Stimulated activated CD4-positive, alpha-beta T cell treated with anti-CD3 and anti-CD28 coated beads, TNF-alpha, amount 100 ng/mL, for 24 hours (primary cell): ENCODE data around the gene FAM136A.
"Not testable (repeated sequence)": the region's sequence is repeated elsewhere in the genome, so short reads cannot be mapped to it uniquely, and the experiment has no call there.

Source experiments
- DNase-seq, 3 experiments: peaks; one replicate each; pipeline ENCODE4 v3.0.0-alpha.2; 2020; ENCODE audit warnings: low read depth in 3 of 3

FAM136A gene

GRCh38 chr2:70301344-70302194, at the start of gene FAM136A:
Gene FAM136A (minus strand): TSS chr2:70302067. CDS start chr2:70302011, 56 bp downstream.
- DNase-seq, result peak; percentile 72 to 89 (median 84)

- no peak for DNase-seq
These were observed 48.2 kb upstream of the FAM136A start for GRCh38 chr2:70349921-70350685.

GRCh38 chr2:70347831-70348230, 46.0 kb upstream of the FAM136A start:
- no peak for DNase-seq

- DNase-seq, result no peak
These were observed 42.3 kb upstream of the FAM136A start for GRCh38 chr2:70344195-70344594.

GRCh38 chr2:70341477-70341765, 39.6 kb upstream of the FAM136A start:
- DNase-seq, result no peak

GRCh38 chr2:70340761-70341476, 39.1 kb upstream of the FAM136A start:
- DNase-seq, result peak in 2 of 3 experiments; percentile 7 to 13

GRCh38 chr2:70340075-70340474, 38.2 kb upstream of the FAM136A start:
- DNase-seq, result no peak

GRCh38 chr2:70336552-70336951, 34.7 kb upstream of the FAM136A start:
- no peak for DNase-seq

GRCh38 chr2:70331012-70331411, 29.1 kb upstream of the FAM136A start:
- DNase-seq, result no peak

- no peak for DNase-seq
These were observed 28.6 kb upstream of the FAM136A start for GRCh38 chr2:70330476-70330875.

GRCh38 chr2:70328921-70329561, 27.2 kb upstream of the FAM136A start:
- DNase-seq, result no peak

GRCh38 chr2:70325875-70326274, 24.0 kb upstream of the FAM136A start:
- no peak for DNase-seq

- DNase-seq, result no peak
These were observed 20.7 kb upstream of the FAM136A start for GRCh38 chr2:70322518-70322917.

- no peak for DNase-seq
These were observed 19.5 kb upstream of the FAM136A start for GRCh38 chr2:70321370-70321769.

GRCh38 chr2:70314640-70315039, 12.8 kb upstream of the FAM136A start:
- no peak for DNase-seq

- DNase-seq, result no peak
These were observed 10.7 kb upstream of the FAM136A start for GRCh38 chr2:70312560-70312959.

GRCh38 chr2:70310899-70311298, 9.0 kb upstream of the FAM136A start:
- DNase-seq, result no peak

GRCh38 chr2:70305531-70305930, 3.7 kb upstream of the FAM136A start:
- no peak for DNase-seq

GRCh38 chr2:70304498-70304897, 2.6 kb upstream of the FAM136A start:
- no peak for DNase-seq

GRCh38 chr2:70303186-70303585, 1.3 kb upstream of the FAM136A start:
- DNase-seq, result no peak

- DNase-seq, result not testable (repeated sequence)
These were observed 304 bp upstream of the FAM136A start for GRCh38 chr2:70302195-70302546.

GRCh38 chr2:70300771-70301343, 1.0 kb downstream of the FAM136A start:
- no peak for DNase-seq
